IPS DF 6.9 (cell line): Measurements from ENCODE around the gene PLEKHO2.
"Not testable (repeated sequence)": the region's sequence is repeated elsewhere in the genome, so short reads cannot be mapped to it uniquely, and the experiment has no call there.

ENCODE experiments used
- DNase-seq: peaks from one replicate; pipeline ENCODE4 v3.0.0-alpha.2; 2013; ENCODE audit warnings: low read depth, low spot score
- H3K27ac ChIP-seq: one replicate; pipeline ENCODE4 v1.5.1; 2013; ENCODE audit warnings: low read length, control low read depth
- H3K27me3 ChIP-seq: 2 replicates; pipeline ENCODE4 v1.6.1; 2013; ENCODE audit warnings: mild to moderate bottlenecking, low read length; ENCODE audit not compliant: control insufficient read depth, insufficient read depth
- H3K36me3 ChIP-seq: 2 replicates; pipeline ENCODE4 v1.6.1; 2013; ENCODE audit warnings: low read length; ENCODE audit not compliant: control insufficient read depth, insufficient read depth
- H3K4me1 ChIP-seq: 2 replicates; pipeline ENCODE4 v1.6.1; 2013; ENCODE audit warnings: low read length; ENCODE audit not compliant: control insufficient read depth, insufficient read depth
- H3K4me3 ChIP-seq: 2 replicates; pipeline ENCODE4 v1.5.1; 2013; ENCODE audit warnings: mild to moderate bottlenecking, low read length
- H3K9me3 ChIP-seq: 2 replicates; pipeline ENCODE4 v1.6.1; 2013; ENCODE audit warnings: low read length, inconsistent platforms; ENCODE audit not compliant: control insufficient read depth, insufficient read depth
- WGBS: extraction: QIAGEN DNeasy Blood & Tissue Kit; methylation state at CpG from one replicate; pipeline ENCODE4 v1.1.7; 2013; ENCODE audit warnings: mixed read lengths, missing lambda C conversion rate; ENCODE audit not compliant: insufficient read length, insufficient coverage; 5-methylcytosine and 5-hydroxymethylcytosine counted together

Gene PLEKHO2, protein sequence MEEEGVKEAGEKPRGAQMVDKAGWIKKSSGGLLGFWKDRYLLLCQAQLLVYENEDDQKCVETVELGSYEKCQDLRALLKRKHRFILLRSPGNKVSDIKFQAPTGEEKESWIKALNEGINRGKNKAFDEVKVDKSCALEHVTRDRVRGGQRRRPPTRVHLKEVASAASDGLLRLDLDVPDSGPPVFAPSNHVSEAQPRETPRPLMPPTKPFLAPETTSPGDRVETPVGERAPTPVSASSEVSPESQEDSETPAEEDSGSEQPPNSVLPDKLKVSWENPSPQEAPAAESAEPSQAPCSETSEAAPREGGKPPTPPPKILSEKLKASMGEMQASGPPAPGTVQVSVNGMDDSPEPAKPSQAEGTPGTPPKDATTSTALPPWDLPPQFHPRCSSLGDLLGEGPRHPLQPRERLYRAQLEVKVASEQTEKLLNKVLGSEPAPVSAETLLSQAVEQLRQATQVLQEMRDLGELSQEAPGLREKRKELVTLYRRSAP

DNA sequence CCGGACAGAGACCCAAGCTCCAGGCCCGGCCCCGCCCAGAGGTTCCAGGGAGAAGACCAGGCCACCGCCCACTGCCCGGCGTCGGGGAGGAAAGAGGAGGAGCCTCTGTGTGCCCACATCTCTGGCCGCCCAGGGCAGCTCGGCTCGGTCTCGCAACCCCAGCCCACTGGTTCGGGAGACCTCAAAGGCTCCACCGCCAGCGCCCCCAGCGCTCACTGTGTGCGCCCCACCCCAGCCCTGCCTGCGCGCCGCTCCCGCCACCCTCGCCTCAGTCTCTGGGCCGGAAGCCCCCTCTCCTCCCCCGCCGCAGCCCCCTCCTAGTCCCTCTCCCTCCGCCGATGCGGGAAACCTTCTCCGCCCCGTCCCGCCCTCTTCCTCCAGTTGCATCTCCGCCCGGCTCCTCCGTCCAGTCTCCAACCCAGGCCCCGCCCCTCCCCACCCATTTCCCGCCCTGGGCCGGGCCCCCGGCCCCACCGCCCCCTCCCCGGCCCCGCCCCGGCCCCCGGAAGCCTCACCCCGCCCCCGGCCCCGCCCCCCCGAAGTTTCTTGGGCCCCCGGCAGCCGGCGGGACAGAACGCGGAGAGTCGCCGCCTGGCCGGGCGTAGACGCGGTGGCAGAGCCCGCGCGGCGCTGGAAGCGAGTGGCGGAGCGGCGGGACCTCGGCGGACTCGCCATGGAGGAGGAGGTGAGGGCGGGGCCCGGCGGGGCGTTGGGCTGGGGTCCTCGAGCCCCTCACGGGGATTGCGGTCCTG lies at the start of gene PLEKHO2:
TSS of gene PLEKHO2 (plus strand) at position 572 of the 752 bp plus-strand sequence. CDS start at position 674, 102 bp downstream.
- Histone ChIP-seq H3K27ac (no peak within 1 kb of the TSS), H3K27me3 (no peaks in the 10 kb centered on the region), H3K4me3 (peak within 1 kb of the TSS; percentile 68; the same call in 1 of the 2 replicates), H3K36me3 (no peaks in the 10 kb centered on the region), H3K4me1 (peaks cover 7% of the 10 kb centered on the region), H3K9me3 (no peaks in the 10 kb centered on the region)
- peak; percentile 89 for DNase-seq
- WGBS: no CpG with 5 or more reads among the region's 75 CpGs

DNA sequence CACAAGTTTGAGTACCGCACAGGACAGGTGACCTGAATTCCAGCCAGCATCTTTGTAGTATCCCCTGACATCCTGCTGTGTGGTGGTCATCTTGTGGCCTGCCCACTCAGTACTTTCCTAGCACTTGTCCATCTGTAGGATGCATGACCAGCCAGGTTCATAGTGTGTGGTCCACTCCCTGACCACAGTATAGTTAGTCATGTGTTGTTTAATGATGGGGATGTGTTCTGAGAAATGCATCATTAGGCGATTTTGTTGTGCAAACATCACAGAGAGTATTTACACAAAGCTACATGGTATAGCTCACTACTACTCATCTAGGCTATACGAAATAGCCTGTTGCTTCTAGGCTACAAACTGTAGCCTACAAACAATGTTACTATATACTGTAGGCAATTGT lies 49.4 kb upstream of the PLEKHO2 start:
- H3K4me3 ChIP-seq: no peak overlapping the region
- no CpG with 5 or more reads among the region's 3 CpGs for WGBS
- no peaks in the 10 kb centered on the region for H3K36me3 ChIP-seq
- H3K4me1 ChIP-seq: no peaks in the 10 kb centered on the region
- no peak overlapping the region for H3K27ac ChIP-seq
- DNase-seq: no peak
- H3K27me3 ChIP-seq: no peaks in the 10 kb centered on the region
- no peaks in the 10 kb centered on the region for H3K9me3 ChIP-seq

DNA sequence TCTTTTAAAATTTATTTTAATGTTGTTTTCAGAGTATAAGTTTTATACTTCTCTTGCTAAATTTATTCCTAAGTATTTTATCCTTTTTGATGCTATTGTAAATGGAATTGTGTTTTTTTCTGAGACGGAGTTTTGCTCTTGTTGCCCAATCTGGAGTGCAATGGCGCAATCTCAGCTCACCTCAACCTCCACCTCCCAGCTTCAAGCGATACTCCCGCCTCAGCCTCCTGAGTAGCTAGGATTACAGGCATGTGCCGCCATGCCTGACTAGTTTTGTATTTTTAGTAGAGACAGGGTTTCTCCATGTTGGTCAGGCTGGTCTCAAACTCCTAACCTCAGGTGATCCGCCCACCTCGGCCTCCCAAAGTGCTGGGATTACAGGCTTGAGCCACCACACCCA lies 46.4 kb upstream of the PLEKHO2 start:
- not testable (repeated sequence) for H3K4me1 ChIP-seq, H3K36me3 ChIP-seq, H3K27me3 ChIP-seq, H3K4me3 ChIP-seq, DNase-seq, H3K27ac ChIP-seq, H3K9me3 ChIP-seq
- no CpG with 5 or more reads among the region's 7 CpGs for WGBS

DNA sequence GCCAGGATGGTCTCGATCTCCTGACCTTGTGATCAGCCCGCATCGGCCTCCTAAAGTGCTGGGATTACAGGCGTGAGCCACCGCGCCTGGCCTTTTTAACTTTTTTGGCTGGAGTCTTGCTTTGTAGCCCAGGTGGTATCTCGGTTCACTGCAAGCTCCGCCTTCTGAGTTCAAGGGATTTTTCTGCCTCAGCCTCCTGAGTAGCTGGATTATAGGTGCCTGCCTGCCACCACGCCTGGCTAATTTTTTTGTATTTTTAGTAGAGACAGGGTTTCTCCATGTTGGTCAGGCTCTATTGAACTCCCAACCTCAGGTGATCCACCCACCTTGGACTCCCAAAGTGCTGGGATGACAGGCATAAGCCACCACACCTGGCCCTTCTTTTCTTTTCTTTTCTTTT lies 45.8 kb upstream of the PLEKHO2 start:
- not testable (repeated sequence) for DNase-seq, H3K27me3 ChIP-seq, H3K4me1 ChIP-seq, H3K9me3 ChIP-seq, H3K27ac ChIP-seq, H3K4me3 ChIP-seq, H3K36me3 ChIP-seq
- WGBS: no CpG with 5 or more reads among the region's 9 CpGs

DNA sequence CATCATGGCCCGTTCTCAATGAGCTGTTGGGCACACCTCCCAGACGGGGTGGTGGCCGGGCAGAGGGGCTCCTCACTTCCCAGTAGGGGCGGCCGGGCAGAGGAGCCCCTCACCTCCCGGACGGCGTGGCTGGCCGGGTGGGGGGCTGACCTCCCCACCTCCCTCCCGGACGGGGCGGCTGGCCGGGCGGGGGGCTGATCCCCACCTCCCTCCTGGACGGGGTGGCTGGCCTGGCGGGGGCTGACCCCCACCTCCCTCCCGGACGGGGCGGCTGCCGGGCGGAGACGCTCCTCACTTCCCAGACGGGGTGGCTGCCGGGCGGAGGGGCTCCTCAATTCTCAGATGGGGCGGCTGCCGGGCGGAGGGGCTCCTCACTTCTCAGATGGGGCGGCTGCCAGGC lies 42.8 kb upstream of the PLEKHO2 start:
- no CpG with 5 or more reads among the region's 29 CpGs for WGBS
- H3K36me3 ChIP-seq: not testable (repeated sequence)

DNA sequence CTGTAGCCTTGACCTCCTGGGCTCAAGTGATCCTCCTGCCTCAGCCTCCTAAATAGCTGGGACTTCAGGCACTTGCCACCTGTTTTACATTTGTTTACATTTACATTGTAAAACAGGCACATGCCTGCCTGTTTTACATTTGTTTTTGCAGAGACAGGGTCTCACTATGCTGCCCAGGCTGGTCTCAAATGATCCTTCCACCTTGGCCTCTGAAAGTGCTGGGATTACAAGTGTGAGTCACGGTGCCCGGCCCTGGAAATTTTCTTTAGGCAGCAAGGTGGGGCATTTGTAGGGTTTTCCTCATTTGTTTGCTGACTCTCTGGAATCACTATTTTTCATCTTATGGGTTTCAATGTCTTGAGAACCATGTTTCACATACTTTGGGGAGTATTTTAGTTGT lies 41.2 kb upstream of the PLEKHO2 start:
- H3K36me3 ChIP-seq: no peaks in the 10 kb centered on the region
- no CpG with 5 or more reads among the region's 2 CpGs for WGBS
- no peaks in the 10 kb centered on the region for H3K9me3 ChIP-seq
- no peak for DNase-seq
- H3K4me1 ChIP-seq: no peaks in the 10 kb centered on the region; the same call in 1 of the 2 replicates
- no peak overlapping the region for H3K4me3 ChIP-seq
- no peaks in the 10 kb centered on the region for H3K27me3 ChIP-seq
- no peak overlapping the region for H3K27ac ChIP-seq

More for the DNA sequence above, 42.8 kb upstream of the PLEKHO2 start:
- not testable (repeated sequence) for H3K4me1 ChIP-seq, H3K27me3 ChIP-seq, H3K4me3 ChIP-seq, H3K27ac ChIP-seq, H3K9me3 ChIP-seq, DNase-seq

DNA sequence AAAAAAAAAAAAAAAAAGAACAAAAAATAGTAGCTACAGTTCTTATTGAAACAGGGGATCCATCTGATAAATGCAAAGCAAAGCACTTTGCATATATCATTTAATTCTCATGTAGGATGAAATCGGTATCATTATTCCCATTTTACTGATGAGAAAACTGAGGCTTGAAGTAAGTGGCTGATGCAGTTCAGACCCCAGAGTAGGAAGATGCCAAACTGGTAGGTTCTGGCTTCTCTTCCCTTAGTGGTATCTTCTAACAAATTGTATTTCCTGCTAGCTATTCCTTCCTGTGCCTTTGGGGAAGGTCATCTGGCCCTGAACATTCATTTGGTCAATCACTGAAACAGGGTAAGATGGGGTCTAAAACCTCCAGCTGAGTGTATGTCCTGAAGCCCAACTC lies 38.2 kb upstream of the PLEKHO2 start:
- no peaks in the 10 kb centered on the region for H3K27me3 ChIP-seq
- no peaks in the 10 kb centered on the region for H3K36me3 ChIP-seq
- H3K27ac ChIP-seq: no peak overlapping the region
- H3K4me1 ChIP-seq: peaks cover 14% of the 10 kb centered on the region
- WGBS: no CpG with 5 or more reads among the region's 1 CpG
- no peak overlapping the region for H3K4me3 ChIP-seq
- no peak for DNase-seq
- H3K9me3 ChIP-seq: no peaks in the 10 kb centered on the region

DNA sequence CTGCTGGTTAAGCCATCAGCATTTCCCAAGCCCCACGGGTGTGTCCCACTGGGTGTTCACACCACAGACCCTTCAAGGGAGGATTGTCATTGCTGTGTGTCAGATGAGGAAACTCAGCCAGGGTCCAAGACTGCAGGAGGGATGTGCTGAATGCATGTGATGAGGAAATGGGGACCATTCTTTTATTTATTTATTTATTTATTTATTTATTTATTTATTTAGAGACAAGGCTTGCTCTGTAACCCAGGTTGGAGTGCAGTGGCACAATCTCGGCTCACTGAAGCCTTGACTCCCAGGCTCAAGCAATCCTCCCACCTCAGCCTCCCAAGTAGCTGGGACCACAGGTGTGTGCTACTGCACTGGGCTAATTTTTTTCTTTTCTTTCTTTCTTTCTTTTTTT lies 37.1 kb upstream of the PLEKHO2 start:
- peaks cover 14% of the 10 kb centered on the region for H3K4me1 ChIP-seq
- WGBS: no CpG with 5 or more reads among the region's 2 CpGs

DNA sequence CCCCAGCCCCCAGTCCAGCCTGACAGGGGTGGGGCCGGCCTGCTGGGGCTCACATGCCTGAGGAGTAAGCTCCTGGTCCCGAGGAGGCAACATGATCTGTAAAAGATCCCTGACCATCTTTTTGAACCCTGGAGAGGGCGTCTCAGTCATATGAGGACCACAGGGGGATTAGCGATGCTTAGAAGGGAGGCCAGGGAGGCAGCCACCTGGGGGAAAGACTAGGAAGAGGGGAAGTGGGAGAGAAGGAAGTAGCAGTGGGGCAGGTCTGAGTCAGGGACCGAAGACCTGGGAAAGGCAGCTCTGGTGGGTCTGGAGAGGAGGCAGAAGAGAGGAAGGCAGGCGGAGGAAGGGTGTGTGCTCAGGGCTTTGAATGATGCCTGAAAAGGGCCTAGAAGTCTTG lies 35.2 kb upstream of the PLEKHO2 start:
- WGBS: no CpG with 5 or more reads among the region's 6 CpGs
- Histone ChIP-seq H3K27me3 (no peaks in the 10 kb centered on the region), H3K4me3 (no peak overlapping the region), H3K9me3 (no peaks in the 10 kb centered on the region), H3K27ac (peak overlapping the region; percentile 42), H3K4me1 (peaks cover 17% of the 10 kb centered on the region), H3K36me3 (no peaks in the 10 kb centered on the region)
- DNase-seq: no peak

More for the DNA sequence above, 37.1 kb upstream of the PLEKHO2 start:
- Histone ChIP-seq H3K36me3 (no peaks in the 10 kb centered on the region), H3K27ac (no peak overlapping the region), H3K4me3 (no peak overlapping the region), H3K9me3 (no peaks in the 10 kb centered on the region), H3K27me3 (no peaks in the 10 kb centered on the region)
- no peak for DNase-seq

DNA sequence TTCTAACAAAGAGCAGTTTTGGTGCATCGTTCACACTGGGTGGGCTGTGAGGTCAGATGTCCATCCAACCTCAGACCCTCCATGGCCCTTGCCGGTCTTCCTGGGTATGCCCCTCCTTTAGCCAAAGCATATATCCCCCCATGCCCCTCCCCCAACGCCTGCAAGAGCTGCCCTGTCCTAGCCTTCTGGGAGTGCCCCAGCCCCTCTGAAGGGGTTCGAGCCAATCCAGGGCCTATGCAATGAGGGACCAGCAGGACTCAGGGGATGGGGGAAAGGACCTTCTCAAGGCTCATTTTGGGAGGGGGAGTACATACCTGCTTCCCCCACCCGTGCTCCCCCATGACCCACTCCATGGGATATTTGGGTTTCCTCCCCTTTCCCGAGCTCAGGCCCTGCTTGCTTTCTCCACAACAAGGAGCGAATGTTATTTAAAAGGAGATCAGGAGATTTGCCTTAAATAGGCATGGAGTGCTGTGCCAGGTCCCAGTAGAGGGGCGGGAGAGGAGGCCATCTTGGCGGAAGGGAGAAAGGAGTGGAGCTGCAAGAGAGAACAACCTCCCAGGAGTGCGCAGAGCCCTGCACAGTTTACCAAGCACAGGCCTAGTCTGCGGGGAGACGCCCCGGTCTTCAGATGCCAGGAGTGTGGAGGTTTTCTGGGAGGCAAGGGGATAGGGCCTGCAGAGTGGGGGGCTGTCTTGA lies 34.5 kb upstream of the PLEKHO2 start:
- H3K9me3 ChIP-seq: no peaks in the 10 kb centered on the region
- H3K4me1 ChIP-seq: peaks cover 17% of the 10 kb centered on the region
- WGBS: no CpG with 5 or more reads among the region's 13 CpGs
- H3K36me3 ChIP-seq: no peaks in the 10 kb centered on the region
- H3K4me3 ChIP-seq: no peak overlapping the region
- no peak for DNase-seq
- no peaks in the 10 kb centered on the region for H3K27me3 ChIP-seq
- H3K27ac ChIP-seq: peak overlapping the region; percentile 42
